GM12872 (cell line): Measurements from ENCODE around the gene SH2D7.

Experiments used
- TF ChIP-seq, protein P1 (sequence below): IDR thresholded peaks from 3 replicates; pipeline ENCODE4 v1.5.1; 2011; ENCODE audit warnings: low read depth, mild to moderate bottlenecking, low read length, moderate library complexity; ENCODE audit not compliant: insufficient read depth

Gene SH2D7

DNA sequence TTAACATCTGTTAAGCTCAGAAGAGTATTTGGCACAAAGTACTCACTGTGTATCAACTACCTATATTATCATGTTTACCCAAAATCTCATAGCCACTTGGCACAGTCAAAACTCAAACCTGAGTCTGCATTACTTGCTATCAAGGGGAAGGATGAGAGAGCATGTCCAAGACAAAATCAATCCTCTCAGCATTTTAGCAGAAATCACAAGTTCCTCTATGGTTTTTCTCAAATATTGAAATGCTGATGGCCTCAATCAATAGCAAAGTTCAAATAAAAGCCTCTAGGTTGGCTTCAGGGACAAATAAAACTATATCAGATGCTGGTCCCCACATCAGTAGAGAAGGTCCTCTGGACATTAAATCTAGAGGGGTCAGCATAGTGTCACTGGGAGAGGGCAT is 29.1 kb upstream of the SH2D7 start:
- TF ChIP-seq, protein P1, sequence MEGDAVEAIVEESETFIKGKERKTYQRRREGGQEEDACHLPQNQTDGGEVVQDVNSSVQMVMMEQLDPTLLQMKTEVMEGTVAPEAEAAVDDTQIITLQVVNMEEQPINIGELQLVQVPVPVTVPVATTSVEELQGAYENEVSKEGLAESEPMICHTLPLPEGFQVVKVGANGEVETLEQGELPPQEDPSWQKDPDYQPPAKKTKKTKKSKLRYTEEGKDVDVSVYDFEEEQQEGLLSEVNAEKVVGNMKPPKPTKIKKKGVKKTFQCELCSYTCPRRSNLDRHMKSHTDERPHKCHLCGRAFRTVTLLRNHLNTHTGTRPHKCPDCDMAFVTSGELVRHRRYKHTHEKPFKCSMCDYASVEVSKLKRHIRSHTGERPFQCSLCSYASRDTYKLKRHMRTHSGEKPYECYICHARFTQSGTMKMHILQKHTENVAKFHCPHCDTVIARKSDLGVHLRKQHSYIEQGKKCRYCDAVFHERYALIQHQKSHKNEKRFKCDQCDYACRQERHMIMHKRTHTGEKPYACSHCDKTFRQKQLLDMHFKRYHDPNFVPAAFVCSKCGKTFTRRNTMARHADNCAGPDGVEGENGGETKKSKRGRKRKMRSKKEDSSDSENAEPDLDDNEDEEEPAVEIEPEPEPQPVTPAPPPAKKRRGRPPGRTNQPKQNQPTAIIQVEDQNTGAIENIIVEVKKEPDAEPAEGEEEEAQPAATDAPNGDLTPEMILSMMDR: no peak

GRCh38 chr15:78063970-78064385 is 28.4 kb upstream of the SH2D7 start:
- TF ChIP-seq, protein P1: no peak

- TF ChIP-seq, protein P1: no peak
These were observed 27.8 kb upstream of the SH2D7 start for GRCh38 chr15:78064544-78064943.

DNA sequence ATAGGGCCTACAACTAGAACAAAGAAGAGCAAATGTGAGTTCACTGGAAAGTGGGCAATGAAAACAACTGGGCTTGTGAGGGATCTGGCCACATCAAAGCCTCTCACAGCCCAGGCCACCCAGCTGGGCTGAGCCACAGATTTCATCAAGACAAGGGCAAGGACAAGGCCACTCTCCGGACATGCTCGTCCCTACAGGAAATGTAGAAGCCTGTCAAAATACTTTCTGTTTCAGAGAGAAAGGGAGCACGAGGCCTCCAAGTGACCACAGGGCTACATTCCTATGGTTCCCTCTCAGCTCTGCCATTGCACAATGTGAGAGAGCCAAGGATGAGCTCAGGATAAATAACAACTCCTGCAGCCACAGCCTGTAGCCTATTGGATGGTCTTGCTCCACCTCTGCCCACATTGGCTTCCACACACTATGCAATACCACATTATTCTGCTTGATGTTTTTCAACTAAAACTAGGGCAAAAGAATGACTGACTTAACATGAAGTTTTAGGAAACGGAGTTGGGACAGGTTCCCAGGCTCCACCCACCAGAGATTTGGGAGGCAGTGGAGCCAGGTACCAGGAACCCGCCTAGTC is 27.0 kb upstream of the SH2D7 start:
- TF ChIP-seq, protein P1: no peak

DNA sequence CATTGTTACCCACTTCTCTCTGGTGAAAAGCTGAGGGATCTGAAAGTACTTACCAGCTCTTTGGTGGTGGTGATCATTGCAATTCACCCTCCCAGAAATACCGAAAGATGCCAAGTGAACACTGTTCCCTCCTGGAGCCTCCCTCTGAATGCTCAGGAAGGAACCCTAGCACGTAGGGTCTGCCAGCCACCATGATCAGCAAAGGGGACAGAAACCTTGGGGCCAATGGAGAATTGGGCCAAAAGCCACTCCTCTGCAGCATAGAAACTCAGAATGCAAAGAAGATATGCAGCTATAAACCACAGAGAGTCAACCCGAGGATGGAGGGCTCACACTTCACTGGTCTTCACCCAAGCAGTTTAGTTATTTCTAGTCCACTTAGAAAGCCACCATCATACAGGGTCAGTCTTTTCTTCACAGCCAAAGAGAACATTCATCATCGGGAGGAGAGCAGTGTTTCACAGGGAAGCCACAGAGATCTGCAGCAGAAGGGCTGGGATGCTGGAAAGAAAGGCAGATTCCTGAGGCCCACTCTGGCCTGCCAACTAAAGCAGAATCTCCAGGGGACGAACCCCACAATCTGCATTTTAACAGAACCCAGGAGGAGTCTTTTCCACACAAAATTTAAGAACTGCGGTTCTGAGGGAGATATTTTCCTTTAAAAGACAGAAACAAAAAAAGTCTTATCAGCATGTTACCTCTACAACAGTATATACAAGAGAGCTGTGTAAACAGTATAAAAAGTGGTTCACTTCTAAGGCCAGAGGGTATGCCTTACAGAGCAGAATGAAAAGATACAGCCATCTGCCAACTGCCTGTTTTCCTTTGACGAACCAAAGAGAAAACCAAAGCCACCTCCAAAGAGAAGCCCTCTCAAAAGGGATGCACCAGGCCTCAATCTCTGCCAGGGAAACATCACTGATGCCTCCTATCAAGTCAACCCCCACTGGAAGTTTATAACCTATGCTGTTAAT is 26.1 kb upstream of the SH2D7 start:
- TF ChIP-seq, protein P1: no peak

- TF ChIP-seq, protein P1: no peak
These were observed 24.8 kb upstream of the SH2D7 start for GRCh38 chr15:78067328-78068228.

DNA sequence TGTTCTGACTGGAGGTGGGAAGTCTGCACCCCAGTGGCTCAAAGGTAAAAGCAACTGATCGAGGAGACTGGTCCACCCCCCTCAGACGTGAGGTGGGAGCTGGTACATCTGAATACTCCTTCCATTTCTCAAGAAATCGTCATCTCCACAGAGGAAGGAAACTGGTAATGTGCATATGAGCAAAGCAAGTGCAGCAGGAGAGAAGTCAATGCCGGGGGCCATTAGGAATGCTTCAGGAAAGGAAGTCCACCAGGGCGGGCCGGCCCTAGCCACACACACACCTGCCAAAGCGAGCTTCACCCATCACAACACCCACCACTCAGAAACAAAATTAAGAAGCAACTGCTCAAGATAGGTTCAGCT is 23.3 kb upstream of the SH2D7 start:
- TF ChIP-seq, protein P1: peak; percentile 29; the same call in 1 of the 3 replicates
